ENCODE results near the gene TUBB3. TPM values are rescaled to one million over a fixed set of nuclear protein-coding genes. Genes with fewer than 3 reads are reported as not detected.

Gene TUBB3
- total and polyA plus RNA-seq, 2 of the 8 experiments (the other 6 are each of a cell fraction or from before 2014, with no cell fraction given), result 275 to 393 TPM

GRCh38 chr16:89895482-89896250 lies 27.5 kb upstream of the TUBB3 start:
- no peaks in the 10 kb centered on the region for H3K79me2 ChIP-seq (ENCODE audit: control insufficient read depth in 1 of 2, insufficient read depth in 2 of 2, low read length in 2 of 2)
- no peak overlapping the region for H2BK15ac ChIP-seq (ENCODE audit: low read length)
- H3K56ac ChIP-seq (replicated peaks; ENCODE audit: insufficient read length, low read depth, low read length), result no peak overlapping the region
- no peak overlapping the region for H4K91ac ChIP-seq (replicated peaks; ENCODE audit: insufficient read length, low read length)
- CTCF ChIA-PET (ENCODE audit: partially characterized antibody), result interaction anchor here (0.5 to 4.9 kb wide), 3 partner anchors 14 to 190 kb away, joined by 3 to 41 read pairs (median 3); no protein-coding TSS in a partner anchor
- no peak overlapping the region for H3K27ac ChIP-seq (ENCODE audit: low read depth, low read length)
- no peak overlapping the region for H4K5ac ChIP-seq (ENCODE audit: insufficient read length, low read depth, low read length)
- DNase-seq (ENCODE audit: low read depth in 1 of 2, low spot score in 2 of 2) (no peak), FAIRE-seq (no peak)
- H4K20me1 ChIP-seq (replicated peaks in 1 of 2; ENCODE audit: control insufficient read depth in 1 of 2, insufficient read depth in 2 of 2, low read length in 2 of 2), result peaks cover 5 to 18% of the 10 kb centered on the region in 2 experiments
- WGBS, 2 experiments (ENCODE audit: extremely low coverage in 1 of 2, insufficient coverage in 1 of 2, insufficient read length in 1 of 2, insufficient replicate concordance in 2 of 2, low coverage in 1 of 2, low lambda C conversion rate in 2 of 2, missing lambda C conversion rate in 1 of 2), result 94% methylated on average over 26 of the region's 26 CpGs; no CpG with 5 or more reads in 1 of the 2 experiments
- 0 out of 2 replicates have a peak overlapping the region, but pooled peaks have one; percentile 17 for H2BK12ac ChIP-seq (ENCODE audit: low read depth, low read length)
- no peak overlapping the region for H2BK120ac ChIP-seq (replicated peaks; ENCODE audit: low read depth, low read length)
- H3K23me2 ChIP-seq (ENCODE audit: low read depth, low read length), result no peaks in the 10 kb centered on the region
- no peak overlapping the region for H3K4me3 ChIP-seq (ENCODE audit: extremely low read depth in 1 of 4, insufficient read depth in 2 of 4, low read depth in 3 of 4, low read length in 4 of 4)
- H3K9ac ChIP-seq (replicated peaks in 1 of 4; ENCODE audit: extremely low read depth in 1 of 4, low read depth in 3 of 4, low read length in 3 of 4), result no peak overlapping the region
- no peak overlapping the region for H4K8ac ChIP-seq (ENCODE audit: extremely low read depth, insufficient read depth, low read length)
- H2BK20ac ChIP-seq (ENCODE audit: low read length), result no peak overlapping the region
- no peak overlapping the region for H3K18ac ChIP-seq (ENCODE audit: extremely low read depth, low read length)
- no peak overlapping the region for H2AK5ac ChIP-seq (ENCODE audit: low read depth, low read length)
- no peaks in the 10 kb centered on the region for H3K4me1 ChIP-seq (replicated peaks in 1 of 4; ENCODE audit: control insufficient read depth in 3 of 4, insufficient read depth in 4 of 4, low read length in 3 of 4)
- no peak overlapping the region for H3K4ac ChIP-seq (replicated peaks; ENCODE audit: insufficient read length, low read depth, low read length)
- peaks cover 2% of the 10 kb centered on the region; the same call in 1 of the 2 replicates for H3K79me1 ChIP-seq (ENCODE audit: low read depth, low read length)
- H2BK5ac ChIP-seq (ENCODE audit: low read depth, low read length), result peak overlapping the region; percentile 16; the same call in 1 of the 2 replicates
- POLR2A ChIA-PET (ENCODE audit: partially characterized antibody), result interaction anchor here (0.6 to 1.7 kb wide), 4 partner anchors 15 to 25 kb away, joined by 3 to 6 read pairs (median 4); partner anchors contain the start of gene TCF25
- peaks cover 5 to 34% (median 23%) of the 10 kb centered on the region in 4 experiments; a peak in 7 of 8 replicates for H3K36me3 ChIP-seq (ENCODE audit: control insufficient read depth in 2 of 4, insufficient read depth in 4 of 4, low read length in 3 of 4)
- no peak overlapping the region for H3K23ac ChIP-seq (ENCODE audit: insufficient read length)
- no peak overlapping the region for H3K14ac ChIP-seq (ENCODE audit: insufficient read length)
- H3K4me2 ChIP-seq (ENCODE audit: insufficient read depth in 1 of 2, low read depth in 2 of 2, low read length in 2 of 2), result no peak overlapping the region
- no peaks in the 10 kb centered on the region for H3K27me3 ChIP-seq (replicated peaks in 1 of 4; ENCODE audit: control insufficient read depth in 3 of 4, extremely low read depth in 1 of 4, insufficient read depth in 3 of 4, low read length in 3 of 4)
- no peaks in the 10 kb centered on the region for H3K9me3 ChIP-seq (ENCODE audit: insufficient read depth in 2 of 2, low read depth in 1 of 2, low read length in 1 of 2)
- no peak overlapping the region for H2AFZ ChIP-seq (ENCODE audit: low read length)
- TF ChIP-seq RNF2 (IDR thresholded peaks at IDR 0.05; ENCODE audit: borderline replicate concordance, low read depth, low read length, missing control alignments, poor library complexity, severe bottlenecking), result no peak
- TF ChIP-seq, protein P1, sequence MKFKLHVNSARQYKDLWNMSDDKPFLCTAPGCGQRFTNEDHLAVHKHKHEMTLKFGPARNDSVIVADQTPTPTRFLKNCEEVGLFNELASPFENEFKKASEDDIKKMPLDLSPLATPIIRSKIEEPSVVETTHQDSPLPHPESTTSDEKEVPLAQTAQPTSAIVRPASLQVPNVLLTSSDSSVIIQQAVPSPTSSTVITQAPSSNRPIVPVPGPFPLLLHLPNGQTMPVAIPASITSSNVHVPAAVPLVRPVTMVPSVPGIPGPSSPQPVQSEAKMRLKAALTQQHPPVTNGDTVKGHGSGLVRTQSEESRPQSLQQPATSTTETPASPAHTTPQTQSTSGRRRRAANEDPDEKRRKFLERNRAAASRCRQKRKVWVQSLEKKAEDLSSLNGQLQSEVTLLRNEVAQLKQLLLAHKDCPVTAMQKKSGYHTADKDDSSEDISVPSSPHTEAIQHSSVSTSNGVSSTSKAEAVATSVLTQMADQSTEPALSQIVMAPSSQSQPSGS (IDR thresholded peaks at IDR 0.05; ENCODE audit: low read length), result no peak
- TF ChIP-seq CTCF (IDR thresholded peaks at IDR 0.05; ENCODE audit: control extremely low read depth in 1 of 3, insufficient read depth in 1 of 3, low read depth in 1 of 3, low read length in 3 of 3), result no peak
- no peak for TF ChIP-seq CHD2 (IDR thresholded peaks at IDR 0.05; ENCODE audit: low read length)
- no peak for TF ChIP-seq CBX8 (IDR thresholded peaks at IDR 0.05; ENCODE audit: borderline replicate concordance, low read depth, low read length)
- TF ChIP-seq SIX5 (IDR thresholded peaks at IDR 0.05; ENCODE audit: low read depth, low read length), result no peak
- no peak for TF ChIP-seq SIRT6 (IDR thresholded peaks at IDR 0.05; ENCODE audit: low read length)
- no peak for TF ChIP-seq POLR2A (IDR thresholded peaks at IDR 0.05; ENCODE audit: control extremely low read depth in 1 of 2, low read depth in 2 of 2, low read length in 2 of 2)
